ENCODE results near the gene PIAS1.
"Not testable (repeated sequence)": the region's sequence is repeated elsewhere in the genome, so short reads cannot be mapped to it uniquely, and the experiment has no call there.

Gene PIAS1

GRCh38 chr15:68130851-68131250 is 76.7 kb downstream of the PIAS1 start:
- DNase-seq, result no peak

GRCh38 chr15:68137096-68137495 is 83.0 kb downstream of the PIAS1 start:
- DNase-seq, result no peak

DNA sequence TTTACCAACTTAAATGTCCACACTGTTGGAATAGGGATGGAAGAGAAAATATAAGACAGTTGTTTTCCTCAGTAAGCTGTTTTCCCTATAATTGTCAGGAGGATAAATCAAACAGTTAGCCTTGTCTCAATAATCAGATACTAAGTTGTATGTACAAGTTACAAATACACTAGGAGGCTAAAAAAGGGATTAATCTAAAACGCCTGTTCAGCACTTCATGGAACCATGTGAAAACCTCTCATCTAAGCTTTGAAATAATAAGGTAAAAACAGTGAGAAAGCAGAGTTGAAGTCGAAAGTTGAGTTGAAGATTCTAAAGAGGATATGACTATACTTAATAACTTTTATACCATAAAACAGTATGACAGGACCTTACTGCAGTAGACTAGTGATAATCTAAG is 89.0 kb downstream of the PIAS1 start:
- DNase-seq, result no peak

- DNase-seq, result no peak
These were observed 89.7 kb downstream of the PIAS1 start for GRCh38 chr15:68143785-68144184.

DNA sequence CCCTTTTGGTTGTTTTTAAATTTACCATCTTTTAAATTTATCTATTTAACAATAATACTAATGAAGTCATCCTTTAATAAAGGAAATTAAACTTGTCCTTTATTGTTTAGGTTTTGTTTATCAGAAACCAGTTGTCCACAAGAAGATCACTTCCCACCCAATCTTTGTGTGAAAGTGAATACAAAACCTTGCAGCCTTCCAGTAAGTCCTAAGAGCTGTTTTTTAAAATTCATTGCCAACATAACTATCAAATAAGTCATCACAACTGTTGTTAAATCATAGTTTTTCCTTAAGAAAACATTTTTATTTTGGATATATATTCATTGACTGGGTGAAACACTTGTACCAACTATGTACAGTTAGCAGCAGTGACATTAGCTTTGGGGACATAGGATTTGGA is 91.6 kb downstream of the PIAS1 start:
- no peak for DNase-seq

GRCh38 chr15:68148039-68148438 is 93.9 kb downstream of the PIAS1 start:
- no peak for DNase-seq

- DNase-seq, result peak in 1 of 2 experiments; percentile 0
These were observed 94.9 kb downstream of the PIAS1 start for GRCh38 chr15:68149059-68149458.

GRCh38 chr15:68150187-68150586 is 96.1 kb downstream of the PIAS1 start:
- no peak for DNase-seq

DNA sequence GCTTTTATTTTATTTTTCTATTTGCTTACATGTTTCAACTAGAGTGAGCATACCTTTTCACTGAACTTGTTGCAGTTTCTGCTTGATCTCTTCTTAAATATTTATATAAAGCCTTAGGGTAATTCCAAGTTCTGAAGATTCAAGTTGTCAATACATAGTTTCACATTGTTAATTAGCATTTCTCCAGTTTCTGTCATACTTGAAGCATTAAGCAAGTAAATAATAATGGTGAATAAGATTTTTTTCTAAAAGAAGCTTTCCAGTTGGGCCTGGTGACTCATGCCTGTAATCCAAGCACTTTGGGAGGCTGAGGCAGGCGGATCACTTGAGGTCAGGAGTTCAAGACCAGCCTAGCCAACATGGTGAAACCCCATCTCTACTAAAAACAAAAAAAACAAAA is 97.2 kb downstream of the PIAS1 start:
- no peak for DNase-seq

DNA sequence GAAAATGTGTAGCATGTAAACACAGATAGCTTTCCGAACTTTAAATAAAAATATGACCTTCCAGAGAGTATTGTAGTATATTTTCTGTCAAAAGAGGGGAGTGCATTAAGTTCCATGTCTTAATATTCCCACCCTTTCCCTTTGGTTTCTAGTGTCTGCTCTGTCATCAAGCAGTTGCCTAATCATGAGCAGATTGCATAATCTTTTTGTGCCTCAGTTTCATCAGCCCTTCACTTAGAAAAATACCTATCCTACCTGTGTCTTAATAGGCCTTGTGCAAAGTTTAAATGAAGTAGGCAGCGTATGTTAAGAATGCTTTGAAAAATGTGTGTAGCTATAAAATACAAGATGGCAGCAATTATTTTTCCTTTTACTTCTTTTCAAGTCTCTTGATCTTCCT is 98.2 kb downstream of the PIAS1 start:
- no peak for DNase-seq

- peak; percentile 4 to 65 for DNase-seq
These were observed 100.9 kb downstream of the PIAS1 start for GRCh38 chr15:68154923-68155559.

DNA sequence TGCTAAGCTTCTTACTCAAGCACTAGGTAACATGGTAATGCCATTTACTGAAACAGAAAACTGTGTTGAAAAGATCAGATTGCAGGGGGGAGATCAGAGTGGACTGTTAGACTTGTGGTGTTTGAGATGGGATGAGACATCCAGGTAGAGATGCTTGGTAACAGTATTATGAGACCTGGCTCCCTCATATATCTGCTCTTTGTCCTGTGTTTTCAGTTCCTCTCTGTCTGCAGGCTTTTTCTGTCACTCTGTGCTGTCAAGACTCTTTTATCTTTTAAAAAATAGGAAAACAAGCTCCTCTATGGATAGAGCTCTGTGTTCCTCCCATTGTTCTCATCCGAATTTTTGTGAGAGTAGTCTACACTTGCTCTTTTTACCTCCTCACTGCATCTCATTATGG is 103.0 kb downstream of the PIAS1 start:
- no peak for DNase-seq

- DNase-seq, result no peak
These were observed 104.0 kb downstream of the PIAS1 start for GRCh38 chr15:68158046-68158628.

DNA sequence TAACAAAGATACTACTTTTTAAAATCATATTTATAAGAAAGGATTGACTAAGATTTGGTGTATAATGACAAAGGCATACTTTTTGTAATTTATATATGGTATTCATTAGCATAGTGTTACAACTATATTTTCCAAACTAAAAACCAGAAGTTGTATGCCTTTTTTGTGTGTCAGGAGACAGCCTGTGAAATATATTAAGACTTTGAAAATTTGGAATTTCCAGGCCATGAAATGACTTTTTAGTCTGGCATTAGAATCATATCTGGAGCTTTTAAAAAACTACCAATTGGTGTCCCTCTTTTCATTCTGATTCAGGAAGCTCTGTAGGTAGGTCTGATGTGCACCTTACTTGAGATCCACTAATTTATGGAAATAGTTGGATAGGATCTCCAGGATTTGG is 109.1 kb downstream of the PIAS1 start:
- no peak for DNase-seq

GRCh38 chr15:68166847-68167246 is 112.7 kb downstream of the PIAS1 start:
- no peak for DNase-seq

DNA sequence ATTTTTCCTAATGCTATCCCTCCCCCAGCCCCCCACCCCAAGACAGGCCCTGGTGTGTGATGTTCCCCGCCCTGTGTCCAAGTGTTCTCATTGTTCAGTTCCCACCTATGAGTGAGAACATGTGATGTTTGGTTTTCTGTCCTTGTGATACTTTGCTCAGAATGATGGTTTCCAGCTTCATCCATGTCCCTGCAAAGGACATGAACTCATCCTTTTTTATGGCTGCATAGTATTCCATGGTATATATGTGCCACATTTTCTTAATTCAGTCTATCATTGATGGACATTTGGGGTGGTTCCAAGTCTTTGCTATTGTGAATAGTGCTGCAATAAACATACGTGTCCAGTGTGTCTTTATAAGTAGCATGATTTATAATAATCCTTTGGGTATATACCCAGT is 117.9 kb downstream of the PIAS1 start:
- not testable (repeated sequence) for DNase-seq

- no peak for DNase-seq
These were observed 119.0 kb downstream of the PIAS1 start for GRCh38 chr15:68173119-68173518.

- no peak for DNase-seq
These were observed 121.4 kb downstream of the PIAS1 start for GRCh38 chr15:68175526-68175925.

- no peak for DNase-seq
These were observed 122.5 kb downstream of the PIAS1 start for GRCh38 chr15:68176601-68177000.

DNA sequence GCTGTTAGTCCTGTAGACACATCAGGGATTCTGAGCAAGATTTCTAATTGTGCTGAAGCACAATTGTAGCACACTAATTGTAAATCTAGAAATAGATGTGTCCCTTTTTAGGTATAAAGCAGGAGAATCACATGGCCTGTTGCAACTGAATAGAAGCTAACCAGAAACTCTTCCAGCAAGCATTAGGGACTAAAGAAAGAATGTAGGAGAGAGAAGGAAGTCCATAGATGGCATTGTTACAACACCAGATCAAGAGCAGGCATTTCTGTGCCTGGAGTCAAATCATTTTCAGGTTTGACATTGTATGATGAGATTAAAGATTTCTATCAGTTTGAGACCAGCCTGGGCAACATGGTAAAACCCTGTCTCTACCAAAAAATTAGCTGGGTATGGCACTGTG is 123.6 kb downstream of the PIAS1 start:
- no peak for DNase-seq

- no peak for DNase-seq
These were observed 129.7 kb downstream of the PIAS1 start for GRCh38 chr15:68183616-68184315.

DNA sequence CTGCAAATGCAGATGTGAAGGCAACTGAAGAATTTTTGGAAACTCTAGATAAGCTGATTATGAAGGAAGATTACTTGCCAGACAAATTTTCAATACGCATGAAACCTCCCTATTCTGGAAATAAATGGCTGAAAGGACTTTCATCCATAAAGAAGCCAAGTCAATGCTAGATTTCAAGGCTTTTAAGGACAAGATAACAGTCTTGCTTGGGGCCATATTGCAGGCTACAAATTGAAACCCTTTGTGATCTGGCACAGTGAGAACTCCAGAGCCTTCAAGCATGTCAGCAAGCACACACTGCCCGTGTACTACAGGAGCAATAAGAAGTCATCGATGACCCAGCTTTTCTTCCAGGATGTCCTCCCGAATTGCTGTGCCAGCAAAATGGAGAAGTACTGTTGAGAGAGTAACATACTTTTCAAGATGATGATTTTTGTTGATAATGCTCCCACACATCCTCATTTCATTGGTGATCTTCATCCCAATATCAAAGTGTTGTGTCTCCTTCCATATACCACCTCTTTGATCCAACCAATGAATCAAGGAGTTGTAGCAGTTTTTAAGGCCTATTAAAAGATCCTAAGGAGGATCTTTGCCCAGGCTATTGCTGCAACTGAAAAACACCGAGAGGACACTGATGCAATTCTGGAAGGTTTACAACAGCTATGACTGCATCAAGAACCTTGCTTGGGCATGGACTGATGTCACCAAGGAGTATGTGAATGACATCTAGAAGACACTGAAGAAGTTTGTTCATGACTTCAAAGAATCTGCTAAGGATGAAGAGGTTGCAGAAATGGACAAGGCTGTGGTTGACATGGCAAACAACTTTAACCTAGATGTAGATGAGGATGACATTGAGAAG is 130.7 kb downstream of the PIAS1 start:
- no peak for DNase-seq

DNA sequence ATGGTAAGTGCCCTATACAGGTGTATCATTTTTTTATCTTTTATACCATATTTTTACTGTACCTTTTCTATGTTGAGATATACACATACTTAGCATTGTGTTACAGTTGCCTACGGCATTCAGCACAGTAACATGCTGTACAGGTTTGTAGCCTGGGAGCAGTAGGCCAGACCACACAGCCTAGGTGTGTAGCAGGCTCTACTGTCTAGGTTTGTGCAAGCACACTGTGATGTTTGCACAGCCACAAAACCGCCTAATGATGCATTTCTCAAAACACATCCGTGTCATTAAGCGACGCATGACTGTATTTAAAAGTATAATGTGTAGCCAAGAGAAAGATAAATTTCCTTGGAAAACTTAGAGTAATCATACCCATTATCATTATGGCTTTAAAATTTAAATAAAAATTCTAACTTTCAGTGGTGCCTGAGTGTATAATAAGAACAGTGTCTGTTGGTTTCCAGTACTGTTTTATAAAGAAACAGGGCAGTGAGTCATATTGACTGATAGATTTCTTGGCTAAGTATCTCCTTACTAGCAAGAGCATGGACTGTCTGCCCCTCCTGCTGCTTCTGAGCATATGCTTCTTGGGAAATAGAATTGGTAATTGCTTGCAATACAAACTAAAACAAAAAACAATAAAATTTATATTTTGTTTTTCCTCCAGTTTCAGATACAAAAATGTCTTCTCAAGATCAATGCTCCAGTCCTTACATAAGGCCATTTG is 132.7 kb downstream of the PIAS1 start:
- peak in 1 of 2 experiments; percentile 51 for DNase-seq
